Breast epithelium (tissue), 4 donors: ENCODE measurements around the gene AKAP10. TPM values are rescaled to one million over a fixed set of nuclear protein-coding genes. Genes with fewer than 3 reads are reported as not detected.
"Not testable (repeated sequence)": the region's sequence is repeated elsewhere in the genome, so short reads cannot be mapped to it uniquely, and the experiment has no call there.

Experiments used
- DNase-seq, 2 donors: peaks; one replicate each; pipeline ENCODE4 v3.0.0-alpha.2; 2019; ENCODE audit warnings: low spot score in 2 of 2
- H3K27ac ChIP-seq, 2 donors: fragments of 200-600 bp; sonication (generic) in 1 of 2; one replicate each; pipeline ENCODE4 v1.5.1; 2016 to 2019; ENCODE audit warnings: mild to moderate bottlenecking in 1 of 2
- H3K27me3 ChIP-seq, 2 donors: fragments of 200-600 bp; sonication (generic) in 1 of 2; one replicate each; pipeline versions ENCODE4 v1.5.1 to v1.6.0; 2017 to 2019; ENCODE audit warnings: control low read depth in 1 of 2, mild to moderate bottlenecking in 1 of 2
- H3K36me3 ChIP-seq: fragments of 200-600 bp; one replicate; pipeline ENCODE4 v1.5.1; 2019
- H3K4me1 ChIP-seq, 2 donors: fragments of 200-600 bp; sonication (generic); one replicate each; pipeline ENCODE4 v1.5.1; 2016 to 2019; ENCODE audit warnings: control low read depth in 1 of 2
- H3K4me3 ChIP-seq, 3 donors: fragments of 200-600 bp; sonication (generic); 1 replicate in 2 of 3; 2 replicates in 1 of 3; pipeline ENCODE4 v1.5.1; 2016 to 2019; ENCODE audit warnings: mild to moderate bottlenecking in 3 of 3, moderate library complexity in 2 of 3
- H3K9me3 ChIP-seq, 2 donors: fragments of 200-600 bp; sonication (generic) in 1 of 2; one replicate each; pipeline ENCODE4 v1.5.1; 2016 to 2019; ENCODE audit warnings: control low read depth in 1 of 2
- POLR2A ChIP-seq: fragments of 450-650 bp; IDR thresholded peaks from one replicate; pipeline ENCODE4 v1.6.1; 2016; ENCODE audit warnings: antibody characterized with exemption, mild to moderate bottlenecking, moderate library complexity
- POLR2AphosphoS5 ChIP-seq, 3 donors: sonication (generic); formaldehyde crosslinking; IDR thresholded peaks; one replicate each; pipeline ENCODE4 v1.6.1; 2017; ENCODE audit warnings: antibody characterized with exemption in 3 of 3
- intact Hi-C: fragments of 100-400 bp; cut with DNase I; formaldehyde crosslinking; loops from one replicate; pipeline ENCODE4 v1.15.1; 2023; ENCODE audit warnings: low total_unique reads
- total RNA-seq, 3 donors: library from RNA; depleted of rRNA; stranded (reverse); fragments of >200 nt; gene quantifications; one replicate each; pipeline ENCODE4 v1.1.0, GENCODE V29; 2016
- TF ChIP-seq, protein P1 (sequence below), 3 donors: fragments of 450-650 bp; IDR thresholded peaks; one replicate each; pipeline ENCODE4 v1.5.1; 2016 to 2017; ENCODE audit warnings: antibody characterized with exemption in 3 of 3, mild to moderate bottlenecking in 3 of 3, moderate library complexity in 3 of 3

The AKAP10 gene
- total RNA-seq, 3 donors from 2014 or later, result 27.7 to 49.5 (median 34.1) TPM

GRCh38 chr17:19958023-19958422, 19.6 kb downstream of the AKAP10 start:
- no peak for DNase-seq
- Histone ChIP-seq H3K36me3 (no peaks in the 10 kb centered on the region), H3K27me3 (no peaks in the 10 kb centered on the region), H3K9me3 (peaks cover 0 to 10% of the 10 kb centered on the region in 2 donors), H3K4me1 (no peaks in the 10 kb centered on the region), H3K27ac (no peak overlapping the region), H3K4me3 (no peak overlapping the region)
- intact Hi-C loops, result no loop called here
- no peak for TF ChIP-seq POLR2A
- no peak for TF ChIP-seq POLR2AphosphoS5 (IDR thresholded peaks at IDR 0.05)
- TF ChIP-seq, protein P1, sequence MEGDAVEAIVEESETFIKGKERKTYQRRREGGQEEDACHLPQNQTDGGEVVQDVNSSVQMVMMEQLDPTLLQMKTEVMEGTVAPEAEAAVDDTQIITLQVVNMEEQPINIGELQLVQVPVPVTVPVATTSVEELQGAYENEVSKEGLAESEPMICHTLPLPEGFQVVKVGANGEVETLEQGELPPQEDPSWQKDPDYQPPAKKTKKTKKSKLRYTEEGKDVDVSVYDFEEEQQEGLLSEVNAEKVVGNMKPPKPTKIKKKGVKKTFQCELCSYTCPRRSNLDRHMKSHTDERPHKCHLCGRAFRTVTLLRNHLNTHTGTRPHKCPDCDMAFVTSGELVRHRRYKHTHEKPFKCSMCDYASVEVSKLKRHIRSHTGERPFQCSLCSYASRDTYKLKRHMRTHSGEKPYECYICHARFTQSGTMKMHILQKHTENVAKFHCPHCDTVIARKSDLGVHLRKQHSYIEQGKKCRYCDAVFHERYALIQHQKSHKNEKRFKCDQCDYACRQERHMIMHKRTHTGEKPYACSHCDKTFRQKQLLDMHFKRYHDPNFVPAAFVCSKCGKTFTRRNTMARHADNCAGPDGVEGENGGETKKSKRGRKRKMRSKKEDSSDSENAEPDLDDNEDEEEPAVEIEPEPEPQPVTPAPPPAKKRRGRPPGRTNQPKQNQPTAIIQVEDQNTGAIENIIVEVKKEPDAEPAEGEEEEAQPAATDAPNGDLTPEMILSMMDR (IDR thresholded peaks at IDR 0.05), result no peak

GRCh38 chr17:19955099-19955498, 22.5 kb downstream of the AKAP10 start:
- Histone ChIP-seq H3K27ac (no peak overlapping the region), H3K9me3 (peaks cover 0 to 10% of the 10 kb centered on the region in 2 donors), H3K4me1 (no peaks in the 10 kb centered on the region), H3K36me3 (no peaks in the 10 kb centered on the region), H3K4me3 (no peak overlapping the region), H3K27me3 (no peaks in the 10 kb centered on the region)
- intact Hi-C loops, result no loop called here
- no peak for DNase-seq
- TF ChIP-seq, protein P1 (IDR thresholded peaks at IDR 0.05), result no peak
- no peak for TF ChIP-seq POLR2A
- no peak for TF ChIP-seq POLR2AphosphoS5 (IDR thresholded peaks at IDR 0.05)

- H3K9me3 ChIP-seq, result peaks cover 0 to 10% of the 10 kb centered on the region in 2 donors
- H3K27ac ChIP-seq, H3K27me3 ChIP-seq, H3K4me3 ChIP-seq, H3K4me1 ChIP-seq, DNase-seq, H3K36me3 ChIP-seq, intact Hi-C loops: not testable (repeated sequence)
These were observed 26.2 kb downstream of the AKAP10 start for GRCh38 chr17:19951411-19951810.

- H3K27me3 ChIP-seq, DNase-seq, H3K4me3 ChIP-seq, intact Hi-C loops, H3K27ac ChIP-seq, H3K4me1 ChIP-seq, H3K36me3 ChIP-seq: not testable (repeated sequence)
- H3K9me3 ChIP-seq, result peaks cover 0 to 10% of the 10 kb centered on the region in 2 donors
These were observed 26.9 kb downstream of the AKAP10 start for GRCh38 chr17:19950624-19951195.

GRCh38 chr17:19948116-19948943, 29.3 kb downstream of the AKAP10 start:
- peaks cover 0 to 3% of the 10 kb centered on the region in 2 donors for H3K9me3 ChIP-seq
- no peaks in the 10 kb centered on the region for H3K36me3 ChIP-seq
- H3K4me1 ChIP-seq, result no peaks in the 10 kb centered on the region
- DNase-seq, result no peak
- intact Hi-C loops, result no loop called here
- H3K27me3 ChIP-seq, result no peaks in the 10 kb centered on the region
- no peak overlapping the region for H3K4me3 ChIP-seq
- no peak overlapping the region for H3K27ac ChIP-seq
- TF ChIP-seq POLR2AphosphoS5 (IDR thresholded peaks at IDR 0.05) (no peak), POLR2A (no peak)
- TF ChIP-seq, protein P1 (IDR thresholded peaks at IDR 0.05), result no peak

GRCh38 chr17:19946921-19947320, 30.7 kb downstream of the AKAP10 start:
- Histone ChIP-seq H3K27me3 (no peaks in the 10 kb centered on the region), H3K4me3 (no peak overlapping the region), H3K27ac (no peak overlapping the region), H3K9me3 (no peaks in the 10 kb centered on the region), H3K36me3 (no peaks in the 10 kb centered on the region), H3K4me1 (no peaks in the 10 kb centered on the region)
- DNase-seq, result no peak
- TF ChIP-seq POLR2AphosphoS5 (IDR thresholded peaks at IDR 0.05) (no peak), POLR2A (no peak)
- TF ChIP-seq, protein P1 (IDR thresholded peaks at IDR 0.05), result no peak
- intact Hi-C loops, result no loop called here
